Adrenal gland (tissue), 5 donors: ENCODE measurements around the gene LGALS3BP.

Experiments used
- POLR2A ChIP-seq, 2 donors: fragments of 450-650 bp; IDR thresholded peaks; one replicate each; pipeline ENCODE4 v1.6.1; 2017; ENCODE audit warnings: antibody characterized with exemption in 2 of 2, mild to moderate bottlenecking in 2 of 2, moderate library complexity in 1 of 2
- TF ChIP-seq, protein P1 (sequence below), 6 experiments: fragments of 450-650 bp in 4 of 6; fragments of 200-600 bp in 2 of 6; sonication (generic) in 1 of 6; IDR thresholded peaks; 1 replicate in 5 of 6; 2 replicates in 1 of 6; pipeline versions ENCODE4 v1.5.1 to v1.8.0; 2016 to 2021; ENCODE audit warnings: antibody characterized with exemption in 6 of 6, mild to moderate bottlenecking in 2 of 6, moderate library complexity in 1 of 6
- donor health status: DM: no; HTN: no; CAD: no.

DNA sequence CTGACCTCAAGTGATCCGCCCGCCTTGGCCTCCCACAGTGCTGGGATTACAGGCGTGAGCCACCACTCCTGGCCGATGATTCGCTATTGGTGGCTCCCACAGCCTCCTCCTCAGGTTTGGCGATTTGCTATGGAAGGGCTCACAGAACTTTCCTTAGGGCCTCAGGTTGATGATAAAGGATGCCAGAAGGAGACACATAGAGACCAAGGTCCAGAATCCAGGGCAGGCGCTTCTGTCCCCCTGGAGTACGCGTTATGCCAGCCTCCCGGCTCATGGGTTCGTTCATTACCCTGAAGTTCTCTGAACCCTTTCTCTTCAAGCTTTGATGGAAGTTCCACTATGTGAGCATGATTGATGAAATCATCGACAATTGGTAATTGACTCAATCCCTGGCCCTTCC is 19.9 kb downstream of the LGALS3BP start:
- TF ChIP-seq POLR2A (IDR thresholded peaks at IDR 0.05), result no peak
- TF ChIP-seq, protein P1, sequence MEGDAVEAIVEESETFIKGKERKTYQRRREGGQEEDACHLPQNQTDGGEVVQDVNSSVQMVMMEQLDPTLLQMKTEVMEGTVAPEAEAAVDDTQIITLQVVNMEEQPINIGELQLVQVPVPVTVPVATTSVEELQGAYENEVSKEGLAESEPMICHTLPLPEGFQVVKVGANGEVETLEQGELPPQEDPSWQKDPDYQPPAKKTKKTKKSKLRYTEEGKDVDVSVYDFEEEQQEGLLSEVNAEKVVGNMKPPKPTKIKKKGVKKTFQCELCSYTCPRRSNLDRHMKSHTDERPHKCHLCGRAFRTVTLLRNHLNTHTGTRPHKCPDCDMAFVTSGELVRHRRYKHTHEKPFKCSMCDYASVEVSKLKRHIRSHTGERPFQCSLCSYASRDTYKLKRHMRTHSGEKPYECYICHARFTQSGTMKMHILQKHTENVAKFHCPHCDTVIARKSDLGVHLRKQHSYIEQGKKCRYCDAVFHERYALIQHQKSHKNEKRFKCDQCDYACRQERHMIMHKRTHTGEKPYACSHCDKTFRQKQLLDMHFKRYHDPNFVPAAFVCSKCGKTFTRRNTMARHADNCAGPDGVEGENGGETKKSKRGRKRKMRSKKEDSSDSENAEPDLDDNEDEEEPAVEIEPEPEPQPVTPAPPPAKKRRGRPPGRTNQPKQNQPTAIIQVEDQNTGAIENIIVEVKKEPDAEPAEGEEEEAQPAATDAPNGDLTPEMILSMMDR (IDR thresholded peaks at IDR 0.05), result no peak
